ENCODE data around the gene HELZ2.
"Not testable (repeated sequence)": the region's sequence is repeated elsewhere in the genome, so short reads cannot be mapped to it uniquely, and the experiment has no call there.

Gene HELZ2

GRCh38 chr20:63606686-63607085 lies 32.6 kb upstream of the HELZ2 start:
- TF ChIP-seq CTCF (IDR thresholded peaks at IDR 0.05): no peak
- TF ChIP-seq ZFX (IDR thresholded peaks at IDR 0.05; ENCODE audit: borderline replicate concordance): no peak
- no peak overlapping the region for H3K27ac ChIP-seq

GRCh38 chr20:63602321-63602720 lies 28.3 kb upstream of the HELZ2 start:
- no peak for TF ChIP-seq CTCF (IDR thresholded peaks at IDR 0.05)
- no peak for TF ChIP-seq ZFX (IDR thresholded peaks at IDR 0.05; ENCODE audit: borderline replicate concordance)
- no peak overlapping the region for H3K27ac ChIP-seq

GRCh38 chr20:63601679-63602078 lies 27.6 kb upstream of the HELZ2 start:
- not testable (repeated sequence) for H3K27ac ChIP-seq

DNA sequence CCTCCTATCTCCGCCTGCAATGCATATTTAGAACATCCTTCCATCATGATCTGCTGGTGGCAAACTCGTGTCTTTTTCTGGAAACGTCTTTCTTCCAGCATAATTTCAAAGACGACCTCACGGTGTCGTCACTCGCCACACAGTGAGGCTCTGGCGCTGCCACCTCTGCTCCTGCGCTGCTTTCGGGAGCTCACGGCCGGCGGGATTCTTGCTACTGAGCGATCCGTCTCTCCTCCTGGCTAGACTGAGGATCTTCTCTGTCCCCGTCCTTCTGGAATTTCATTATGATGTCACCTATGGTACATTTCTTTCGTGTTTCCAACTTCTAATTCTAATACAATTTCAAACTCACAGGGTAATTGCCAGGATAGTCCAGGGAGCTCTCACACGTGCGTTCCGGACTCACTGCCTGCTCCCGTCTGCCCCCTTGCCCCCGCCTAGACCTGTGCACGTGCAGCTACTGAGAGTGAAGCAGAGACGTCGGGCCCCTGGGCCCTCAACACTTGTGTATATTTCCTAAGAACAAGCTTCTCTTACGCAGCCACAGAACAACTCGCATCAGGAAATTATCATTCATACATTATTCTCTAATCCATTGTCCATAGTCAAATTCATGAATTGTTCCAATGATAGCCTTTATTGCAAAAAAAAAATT lies 25.5 kb upstream of the HELZ2 start:
- H3K27ac ChIP-seq: no peak overlapping the region

GRCh38 chr20:63598479-63599395 lies 24.7 kb upstream of the HELZ2 start:
- TF ChIP-seq CTCF (IDR thresholded peaks at IDR 0.05): no peak
- TF ChIP-seq ZFX (IDR thresholded peaks at IDR 0.05; ENCODE audit: borderline replicate concordance): no peak
- H3K27ac ChIP-seq: no peak overlapping the region

More for the DNA sequence above, 25.5 kb upstream of the HELZ2 start:
- TF ChIP-seq ZFX (IDR thresholded peaks at IDR 0.05; ENCODE audit: borderline replicate concordance) (no peak), CTCF (IDR thresholded peaks at IDR 0.05) (no peak)

DNA sequence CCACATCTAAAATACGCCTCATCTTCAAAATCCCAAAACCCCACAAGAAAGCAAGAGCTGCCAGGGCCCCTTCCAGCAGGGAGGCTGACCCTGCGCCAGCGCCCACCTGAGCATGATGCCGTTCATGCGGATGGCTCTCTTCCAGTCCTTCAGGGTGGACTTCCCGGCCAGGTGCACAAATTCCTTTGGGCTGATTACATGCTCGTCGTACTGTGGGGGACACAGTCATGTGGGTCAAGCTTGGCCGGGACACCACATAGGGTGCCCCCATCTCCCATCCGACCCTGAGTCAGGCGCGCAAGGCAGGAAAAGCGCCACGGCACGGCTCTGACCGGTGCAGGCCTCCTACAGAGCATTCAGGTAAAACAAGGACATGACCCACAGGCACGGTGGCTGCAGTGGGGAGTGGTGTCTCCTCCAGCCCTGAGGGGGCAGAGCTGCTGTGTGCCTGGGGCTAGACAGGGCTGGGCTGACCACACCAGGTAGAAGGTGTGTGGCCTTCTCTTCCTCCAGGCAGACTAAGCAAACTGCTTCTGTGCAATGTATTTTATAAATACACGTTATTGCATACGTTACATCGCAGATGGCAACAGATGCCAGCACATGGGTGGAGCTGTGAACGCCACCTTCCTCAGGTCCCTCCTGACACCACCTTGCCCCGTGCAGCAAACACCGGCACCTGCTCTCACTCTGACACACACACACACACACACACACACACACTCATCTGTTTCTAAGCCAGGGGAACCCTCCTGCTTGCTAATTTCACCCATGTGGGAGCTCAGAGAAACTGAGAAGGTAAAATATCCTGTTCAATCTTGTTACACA lies 23.8 kb upstream of the HELZ2 start:
- H3K27ac ChIP-seq: no peak overlapping the region
- TF ChIP-seq ZFX (IDR thresholded peaks at IDR 0.05; ENCODE audit: borderline replicate concordance) (no peak), CTCF (IDR thresholded peaks at IDR 0.05) (no peak)

- TF ChIP-seq CTCF (IDR thresholded peaks at IDR 0.05): no peak
- no peak for TF ChIP-seq ZFX (IDR thresholded peaks at IDR 0.05; ENCODE audit: borderline replicate concordance)
Observed at GRCh38 chr20:63596423-63596822, 22.4 kb upstream of the HELZ2 start.

More at GRCh38 chr20:63596423-63596822, 22.4 kb upstream of the HELZ2 start:
- no peak overlapping the region for H3K27ac ChIP-seq
